ENCODE results near the gene EEF1AKMT2.

GRCh38 chr10:124712704-124713407, 78.8 kb downstream of the EEF1AKMT2 start:
- TF ChIP-seq POLR2A (IDR thresholded peaks at IDR 0.05; ENCODE audit: low read depth, low read length) = no peak
- TF ChIP-seq POLR2AphosphoS5 (IDR thresholded peaks at IDR 0.05; ENCODE audit: low read depth, low read length) = no peak

Measured in GM12892 (cell line).